ENCODE data around the gene ZAR1.

Gene ZAR1

DNA sequence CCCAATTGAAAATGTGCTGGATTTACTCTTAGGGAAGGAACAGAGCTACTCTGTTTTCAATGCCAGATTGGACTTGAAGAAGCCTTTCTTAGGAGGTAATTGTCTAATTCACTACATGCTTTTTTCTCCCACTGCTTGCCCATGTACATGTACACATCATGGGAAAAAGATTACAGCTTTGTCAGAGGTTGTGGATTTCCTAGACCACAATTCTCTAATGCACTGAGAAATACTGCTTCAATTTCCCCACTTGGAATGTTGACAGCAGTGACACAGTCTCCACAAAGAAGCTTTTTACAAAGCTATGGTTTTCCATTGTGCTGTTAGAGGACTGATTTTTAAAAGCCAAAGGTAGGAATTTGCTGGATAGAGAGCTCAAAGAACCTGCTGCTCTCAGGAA is 19.5 kb downstream of the ZAR1 start:
- no peak overlapping the region for H3K9ac ChIP-seq (ENCODE audit: low read depth, low read length)
- H3K27me3 ChIP-seq (ENCODE audit: insufficient read depth, low read length) = no peaks in the 10 kb centered on the region
- H3K36me3 ChIP-seq (ENCODE audit: insufficient read depth, low read length) = peaks cover 97% of the 10 kb centered on the region
- H3K27ac ChIP-seq (ENCODE audit: low read depth, low read length) = no peak overlapping the region
- no peaks in the 10 kb centered on the region for H3K9me3 ChIP-seq (ENCODE audit: insufficient read depth, low read depth, low read length)
- H3K4me3 ChIP-seq (ENCODE audit: low read length) = no peak overlapping the region
- H3K4me1 ChIP-seq (ENCODE audit: insufficient read depth, low read length) = no peaks in the 10 kb centered on the region

- WGBS = 93% methylated on average over 2 of the region's 3 CpGs
- Histone ChIP-seq H3K9ac (ENCODE audit: low read depth, low read length) (no peak overlapping the region), H3K9me3 (ENCODE audit: insufficient read depth, low read depth, low read length) (no peaks in the 10 kb centered on the region)
These were observed 28.1 kb downstream of the ZAR1 start for GRCh38 chr4:48518143-48518542.

GRCh38 chr4:48526406-48526805 is 36.4 kb downstream of the ZAR1 start:
- H3K27ac ChIP-seq (ENCODE audit: low read depth, low read length) = no peak overlapping the region
- peaks cover 100% of the 10 kb centered on the region for H3K36me3 ChIP-seq (ENCODE audit: insufficient read depth, low read length)

More at GRCh38 chr4:48518143-48518542, 28.1 kb downstream of the ZAR1 start:
- Histone ChIP-seq H3K4me1 (ENCODE audit: insufficient read depth, low read length) (no peaks in the 10 kb centered on the region), H3K27me3 (ENCODE audit: insufficient read depth, low read length) (no peaks in the 10 kb centered on the region), H3K4me3 (ENCODE audit: low read length) (no peak overlapping the region), H3K36me3 (ENCODE audit: insufficient read depth, low read length) (peaks cover 82% of the 10 kb centered on the region), H3K27ac (ENCODE audit: low read depth, low read length) (no peak overlapping the region)

GRCh38 chr4:48538358-48538757 is 48.3 kb downstream of the ZAR1 start:
- Histone ChIP-seq H3K4me1 (ENCODE audit: insufficient read depth, low read length) (peaks cover 5% of the 10 kb centered on the region; the same call in 1 of the 2 replicates), H3K36me3 (ENCODE audit: insufficient read depth, low read length) (peaks cover 84% of the 10 kb centered on the region), H3K9me3 (ENCODE audit: insufficient read depth, low read depth, low read length) (no peaks in the 10 kb centered on the region), H3K27me3 (ENCODE audit: insufficient read depth, low read length) (no peaks in the 10 kb centered on the region), H3K9ac (ENCODE audit: low read depth, low read length) (no peak overlapping the region), H3K27ac (ENCODE audit: low read depth, low read length) (no peak overlapping the region), H3K4me3 (ENCODE audit: low read length) (no peak overlapping the region)

More at GRCh38 chr4:48526406-48526805, 36.4 kb downstream of the ZAR1 start:
- 82% methylated on average over 1 of the region's 1 CpG for WGBS
- H3K9ac ChIP-seq (ENCODE audit: low read depth, low read length) = no peak overlapping the region
- no peaks in the 10 kb centered on the region for H3K27me3 ChIP-seq (ENCODE audit: insufficient read depth, low read length)
- H3K9me3 ChIP-seq (ENCODE audit: insufficient read depth, low read depth, low read length) = no peaks in the 10 kb centered on the region
- no peaks in the 10 kb centered on the region for H3K4me1 ChIP-seq (ENCODE audit: insufficient read depth, low read length)
- H3K4me3 ChIP-seq (ENCODE audit: low read length) = no peak overlapping the region

- WGBS = 100% methylated on average over 2 of the region's 3 CpGs
- Histone ChIP-seq H3K36me3 (ENCODE audit: insufficient read depth, low read length) (peaks cover 85% of the 10 kb centered on the region), H3K27ac (ENCODE audit: low read depth, low read length) (no peak overlapping the region), H3K4me3 (ENCODE audit: low read length) (no peak overlapping the region), H3K4me1 (ENCODE audit: insufficient read depth, low read length) (peaks cover 5% of the 10 kb centered on the region), H3K9ac (ENCODE audit: low read depth, low read length) (no peak overlapping the region), H3K9me3 (ENCODE audit: insufficient read depth, low read depth, low read length) (no peaks in the 10 kb centered on the region), H3K27me3 (ENCODE audit: insufficient read depth, low read length) (no peaks in the 10 kb centered on the region)
These were observed 49.5 kb downstream of the ZAR1 start for GRCh38 chr4:48539597-48539996.

- H3K9ac ChIP-seq (ENCODE audit: low read depth, low read length) = no peak overlapping the region
These were observed 52.8 kb downstream of the ZAR1 start for GRCh38 chr4:48542888-48543287.

GRCh38 chr4:48543796-48544195 is 53.7 kb downstream of the ZAR1 start:
- 87% methylated on average over 3 of the region's 3 CpGs for WGBS
- H3K36me3 ChIP-seq (ENCODE audit: insufficient read depth, low read length) = peaks cover 94% of the 10 kb centered on the region

More at GRCh38 chr4:48542888-48543287, 52.8 kb downstream of the ZAR1 start:
- 95% methylated on average over 2 of the region's 2 CpGs for WGBS
- Histone ChIP-seq H3K27me3 (ENCODE audit: insufficient read depth, low read length) (no peaks in the 10 kb centered on the region), H3K4me3 (ENCODE audit: low read length) (no peak overlapping the region), H3K9me3 (ENCODE audit: insufficient read depth, low read depth, low read length) (no peaks in the 10 kb centered on the region), H3K27ac (ENCODE audit: low read depth, low read length) (no peak overlapping the region), H3K36me3 (ENCODE audit: insufficient read depth, low read length) (peaks cover 90% of the 10 kb centered on the region), H3K4me1 (ENCODE audit: insufficient read depth, low read length) (peaks cover 5% of the 10 kb centered on the region)

More at GRCh38 chr4:48543796-48544195, 53.7 kb downstream of the ZAR1 start:
- H3K9me3 ChIP-seq (ENCODE audit: insufficient read depth, low read depth, low read length) = no peaks in the 10 kb centered on the region
- no peaks in the 10 kb centered on the region for H3K27me3 ChIP-seq (ENCODE audit: insufficient read depth, low read length)
- no peak overlapping the region for H3K4me3 ChIP-seq (ENCODE audit: low read length)
- H3K9ac ChIP-seq (ENCODE audit: low read depth, low read length) = 0 out of 2 replicates have a peak overlapping the region, but pooled peaks have one; percentile 21
- H3K4me1 ChIP-seq (ENCODE audit: insufficient read depth, low read length) = no peaks in the 10 kb centered on the region; the same call in none of the 2 replicates
- no peak overlapping the region for H3K27ac ChIP-seq (ENCODE audit: low read depth, low read length)
